Suppressor macrophage treated with lipopolysaccharide for 4 hours (primary cell): Measurements from ENCODE around the gene TOMM70.
"Not testable (repeated sequence)": the region's sequence is repeated elsewhere in the genome, so short reads cannot be mapped to it uniquely, and the experiment has no call there.

Experiments used
- DNase-seq: peaks from one replicate; pipeline ENCODE4 v3.0.0-alpha.2; 2020

Gene TOMM70

GRCh38 chr3:100400780-100401673, at the start of gene TOMM70, which contains the start of gene LNP1:
Gene TOMM70, minus strand, starts transcription at chr3:100401089. Its CDS starts 140 bp downstream, at chr3:100400949.
Gene LNP1, plus strand, starts transcription at chr3:100401539. Its CDS starts 28,191 bp downstream, at chr3:100429730.
- peak; percentile 97 for DNase-seq

- DNase-seq, result no peak
Observed at GRCh38 chr3:100449214-100449613, 48.3 kb upstream of the TOMM70 start.

- no peak for DNase-seq
Observed at GRCh38 chr3:100448079-100448478, 47.2 kb upstream of the TOMM70 start.

GRCh38 chr3:100447067-100447466, 46.2 kb upstream of the TOMM70 start:
- not testable (repeated sequence) for DNase-seq

- DNase-seq, result no peak
Observed at GRCh38 chr3:100443690-100444089, 42.8 kb upstream of the TOMM70 start.

GRCh38 chr3:100440895-100441294, 40.0 kb upstream of the TOMM70 start:
- DNase-seq, result no peak

- DNase-seq, result no peak
Observed at GRCh38 chr3:100438623-100438974, 37.7 kb upstream of the TOMM70 start.

- peak; percentile 31 for DNase-seq
Observed at GRCh38 chr3:100437721-100438622, 37.1 kb upstream of the TOMM70 start.

GRCh38 chr3:100436951-100437350, 36.1 kb upstream of the TOMM70 start:
- DNase-seq, result peak; percentile 36

- no peak for DNase-seq
Observed at GRCh38 chr3:100429187-100429716, 28.4 kb upstream of the TOMM70 start.

- no peak for DNase-seq
Observed at GRCh38 chr3:100427699-100428098, 26.8 kb upstream of the TOMM70 start.

GRCh38 chr3:100426067-100426682, 25.3 kb upstream of the TOMM70 start:
- no peak for DNase-seq

- no peak for DNase-seq
Observed at GRCh38 chr3:100425316-100425715, 24.4 kb upstream of the TOMM70 start.

GRCh38 chr3:100424261-100424660, 23.4 kb upstream of the TOMM70 start:
- no peak for DNase-seq

GRCh38 chr3:100423611-100424010, 22.7 kb upstream of the TOMM70 start:
- no peak for DNase-seq

- DNase-seq, result no peak
Observed at GRCh38 chr3:100420885-100421284, 20.0 kb upstream of the TOMM70 start.

GRCh38 chr3:100419406-100419805, 18.5 kb upstream of the TOMM70 start:
- DNase-seq, result peak; percentile 47

- no peak for DNase-seq
Observed at GRCh38 chr3:100416863-100417262, 16.0 kb upstream of the TOMM70 start.

- DNase-seq, result no peak
Observed at GRCh38 chr3:100416176-100416575, 15.3 kb upstream of the TOMM70 start.

GRCh38 chr3:100413613-100414012, 12.7 kb upstream of the TOMM70 start:
- DNase-seq, result no peak

GRCh38 chr3:100412912-100413590, 12.2 kb upstream of the TOMM70 start:
- DNase-seq, result no peak
